Sigmoid colon (tissue), 4 donors: ENCODE data around the gene GJD3.

ENCODE experiments used
- EP300 ChIP-seq, 4 donors: sonication (generic); formaldehyde crosslinking; IDR thresholded peaks; one replicate each; pipeline ENCODE4 v1.6.1; 2017; ENCODE audit warnings: antibody characterized with exemption in 4 of 4
- POLR2A ChIP-seq, 2 donors: fragments of 450-650 bp; IDR thresholded peaks; one replicate each; pipeline ENCODE4 v1.6.1; 2016; ENCODE audit warnings: antibody characterized with exemption in 2 of 2, mild to moderate bottlenecking in 2 of 2, moderate library complexity in 2 of 2

DNA sequence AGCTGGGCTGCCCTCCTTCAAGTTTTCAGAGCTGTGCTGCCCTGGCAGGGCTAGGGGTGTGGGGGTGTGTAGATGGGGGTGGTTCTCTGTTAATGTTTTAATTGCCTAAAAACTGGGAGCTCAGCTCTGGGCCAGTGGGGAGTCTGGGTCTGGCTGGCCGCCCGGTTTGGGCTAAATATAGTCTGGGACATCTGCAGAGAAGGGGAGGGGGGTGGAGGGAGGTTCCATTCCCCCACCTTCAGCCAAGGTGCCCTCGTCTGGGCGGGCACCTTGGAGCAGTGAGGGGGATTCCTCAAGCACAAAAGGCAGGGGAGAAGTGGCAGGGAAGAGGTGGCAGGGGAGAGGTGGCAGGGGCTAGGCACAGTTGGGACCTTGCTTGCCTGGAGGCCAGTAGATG is 42.6 kb downstream of the GJD3 start:
- no peak for TF ChIP-seq POLR2A (IDR thresholded peaks at IDR 0.05)
- TF ChIP-seq EP300 (IDR thresholded peaks at IDR 0.05): no peak
